NOMO-1 (cell line): Measurements from ENCODE around the gene ATP6AP2.

Experiments
- DNase-seq, 2 experiments: peaks; one replicate each; lab custom pipeline; 2025; ENCODE audit not compliant: unreplicated experiment in 2 of 2; lab: John Stamatoyannopoulos, UW

The ATP6AP2 gene

DNA sequence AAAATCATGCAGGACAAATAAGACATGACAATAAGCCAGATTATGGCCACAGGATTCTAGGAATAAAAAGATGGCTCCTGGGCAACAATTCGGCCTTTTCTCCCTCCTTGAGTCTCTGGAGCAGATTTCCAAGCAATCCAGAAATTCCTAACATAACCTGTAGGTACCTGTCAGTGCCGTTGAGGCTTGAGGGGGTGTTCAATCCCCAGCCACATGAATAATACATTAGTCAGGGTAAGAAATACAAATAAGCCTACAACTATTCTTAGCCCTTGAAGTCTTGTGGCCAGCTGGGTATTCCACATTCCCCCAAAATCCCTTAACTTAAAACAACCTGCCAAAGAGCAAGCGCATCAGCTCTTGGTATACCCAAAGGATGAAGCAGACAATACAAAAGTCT, 56.9 kb downstream of the ATP6AP2 start:
- no peak for DNase-seq

DNA sequence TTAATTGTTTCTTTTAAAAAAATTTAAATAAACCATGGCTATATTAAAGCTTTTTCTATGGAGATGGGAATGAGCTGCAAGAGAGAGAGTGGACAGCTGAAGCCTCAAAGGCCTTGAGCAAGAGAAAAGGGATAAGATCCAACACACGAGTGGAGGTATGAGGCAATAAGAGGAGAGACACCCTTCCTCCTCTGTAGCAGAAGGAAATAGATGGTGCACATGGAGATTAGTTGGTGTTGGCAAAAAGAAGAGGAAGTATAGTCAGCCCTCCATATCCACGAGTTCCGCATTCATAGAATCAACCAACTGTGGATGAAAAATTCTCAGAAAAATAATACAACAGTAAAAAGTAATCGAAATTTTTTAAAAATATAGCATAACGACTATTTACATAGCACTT, 63.4 kb downstream of the ATP6AP2 start:
- peak; percentile 74 to 92 for DNase-seq

DNA sequence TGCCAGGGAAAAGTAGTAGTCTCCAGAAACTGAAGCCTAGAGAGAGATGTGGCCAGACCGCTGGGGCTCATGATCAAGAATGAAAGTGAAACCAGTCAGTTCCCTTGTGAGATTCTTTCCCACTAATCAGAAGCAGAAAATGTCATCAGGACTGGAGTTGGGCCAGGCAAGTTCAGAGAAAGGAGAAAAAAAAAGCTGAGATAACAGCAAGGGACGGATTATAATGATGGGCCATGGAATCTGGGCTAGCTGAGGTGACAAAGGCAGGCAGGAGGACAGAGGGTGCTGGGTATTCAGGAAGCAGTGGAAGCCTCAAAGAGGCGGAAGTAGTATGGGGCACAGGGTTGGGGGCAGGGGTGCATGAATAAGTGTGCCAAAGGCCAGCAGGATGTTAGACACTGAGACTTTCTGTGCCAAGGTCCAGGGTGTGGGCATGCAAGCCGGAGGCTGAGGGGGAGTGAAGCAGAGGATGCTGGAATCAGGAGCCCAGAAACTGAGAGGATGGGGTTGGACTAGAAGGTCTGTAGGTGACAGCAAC, 64.1 kb downstream of the ATP6AP2 start:
- peak; percentile 77 to 80 for DNase-seq

DNA sequence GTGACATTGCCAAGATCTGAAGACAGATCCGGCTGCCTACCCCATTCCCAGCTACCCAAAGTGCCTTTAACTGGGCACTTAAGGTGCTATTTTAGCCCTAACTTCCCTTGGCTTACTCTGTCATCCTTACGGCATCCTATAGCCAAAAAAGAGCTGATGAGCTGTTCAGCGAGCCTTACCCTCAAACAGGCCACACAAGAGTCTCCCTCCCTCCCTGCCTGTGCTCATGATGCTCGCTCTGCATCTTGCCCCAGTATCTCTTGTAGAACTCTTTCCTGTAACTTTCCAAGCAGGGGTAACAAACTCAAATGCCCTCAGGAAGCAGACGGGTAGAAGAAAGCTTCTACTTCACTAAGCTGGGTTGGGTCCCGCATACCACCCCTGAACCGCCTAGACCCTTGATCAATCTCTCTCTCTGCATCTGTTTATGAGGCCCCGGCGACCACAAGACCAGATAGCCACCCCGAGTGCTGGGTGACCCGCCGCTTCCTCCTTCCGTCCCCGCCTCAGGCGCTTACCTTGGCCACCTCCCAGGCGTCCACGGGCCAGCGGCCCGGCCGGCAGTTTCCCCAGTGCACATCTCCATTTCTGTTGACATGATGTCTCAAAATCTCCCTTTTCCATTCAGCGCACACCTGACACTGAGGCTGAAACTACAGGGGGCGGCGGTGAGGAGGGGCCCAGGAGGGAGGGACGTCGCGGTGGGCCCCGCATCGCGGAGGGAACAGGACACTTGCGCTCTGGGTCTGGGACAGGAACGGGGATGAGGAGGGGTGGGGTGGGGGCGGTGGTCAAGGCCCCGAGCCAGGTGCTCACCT, 65.9 kb downstream of the ATP6AP2 start:
- DNase-seq: peak; percentile 26 to 33

DNA sequence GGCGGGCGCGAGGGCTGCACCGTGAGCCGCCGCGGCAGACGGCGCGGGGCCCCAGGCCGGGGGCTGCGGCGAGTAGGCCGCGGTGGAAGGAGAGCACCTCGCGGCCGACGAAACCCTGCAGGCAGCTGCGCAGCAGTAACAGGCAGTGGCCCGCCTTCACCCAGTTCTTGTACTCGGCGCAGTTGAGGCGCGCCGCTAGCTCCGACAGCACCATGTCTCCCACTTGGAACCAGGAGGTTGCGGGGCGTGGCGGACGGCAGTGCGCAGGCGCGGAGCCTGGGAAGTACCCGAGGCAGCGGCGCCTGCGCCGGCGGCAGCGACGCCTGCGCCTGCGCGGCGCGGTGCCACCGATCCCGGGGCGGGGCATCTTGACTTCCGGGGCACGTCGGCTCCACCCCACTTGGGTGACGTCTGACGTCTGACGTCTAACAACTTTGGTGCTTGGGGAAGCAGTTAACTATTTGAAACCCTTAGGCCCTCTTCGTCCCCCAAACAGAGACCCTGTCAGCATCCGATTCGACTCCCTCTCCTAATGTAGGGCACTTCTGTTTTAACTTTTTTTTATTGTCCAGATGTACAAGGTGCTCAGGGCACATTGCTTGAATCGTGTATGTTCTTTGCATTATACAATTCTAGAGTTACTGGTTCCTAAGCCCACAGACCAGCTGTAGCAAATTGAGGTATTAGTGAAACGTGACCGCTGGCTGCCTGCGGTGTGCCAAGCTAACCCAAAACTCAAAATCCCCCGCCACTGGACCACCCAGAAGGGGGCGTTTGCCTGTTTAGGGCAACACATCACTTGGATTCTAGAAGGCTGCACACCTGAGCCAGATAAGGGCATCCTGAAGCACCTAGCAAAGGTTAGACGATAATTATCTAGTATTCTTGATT, 66.8 kb downstream of the ATP6AP2 start, which contains the start of gene CXorf38:
Gene CXorf38 (minus strand): TSS at position 255 of the 891 bp plus-strand sequence. CDS start 41 bp downstream, at position 214.
- peak; percentile 89 to 93 for DNase-seq

DNA sequence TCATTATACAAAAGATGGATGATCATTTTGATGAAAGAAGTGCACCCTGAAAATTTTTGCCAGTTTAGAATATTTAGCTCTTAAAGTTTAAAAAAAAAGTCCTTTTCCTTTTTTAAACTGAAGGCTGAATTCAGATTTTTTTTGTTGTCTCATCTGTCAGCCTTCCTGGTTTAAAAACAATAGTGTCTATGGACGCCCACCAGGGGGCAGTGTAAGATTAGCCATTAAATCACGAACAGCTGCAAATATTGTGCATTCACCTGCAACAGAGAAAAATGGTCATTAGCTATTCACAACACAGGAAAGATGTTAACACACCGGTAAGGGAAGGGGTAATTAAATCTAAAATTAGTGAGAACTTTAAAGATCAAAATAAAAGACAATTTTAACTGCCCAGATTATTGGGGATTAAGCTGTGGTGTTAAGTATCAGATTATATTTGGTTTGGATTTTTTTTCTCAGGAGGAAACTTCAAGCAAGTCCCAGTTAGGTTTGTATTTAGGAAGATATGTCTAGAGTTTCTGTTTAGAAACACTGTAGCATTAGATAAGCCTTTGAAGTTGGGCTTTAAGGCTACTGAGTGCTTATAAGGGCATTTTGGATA, 71.0 kb downstream of the ATP6AP2 start:
- DNase-seq: peak; percentile 46 to 59

DNA sequence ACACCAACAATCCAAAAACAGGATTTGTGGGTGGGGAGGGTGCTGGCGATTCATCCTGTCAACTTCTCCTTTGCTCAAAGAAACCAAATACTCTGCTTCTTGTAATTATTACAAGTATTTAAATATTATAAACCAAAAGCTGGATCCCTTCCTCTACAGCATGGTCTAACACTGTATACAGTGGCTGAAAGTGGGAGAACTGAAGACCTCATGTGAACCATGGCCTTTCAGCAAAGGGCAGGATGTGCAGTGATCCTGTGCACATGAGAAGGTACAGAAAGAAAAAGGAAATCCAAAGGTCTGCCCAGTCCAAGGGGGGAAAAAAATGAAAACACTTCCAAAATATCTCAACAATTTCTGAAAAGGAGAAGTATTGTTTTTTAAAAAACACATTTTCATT, 71.9 kb downstream of the ATP6AP2 start:
- DNase-seq: no peak

DNA sequence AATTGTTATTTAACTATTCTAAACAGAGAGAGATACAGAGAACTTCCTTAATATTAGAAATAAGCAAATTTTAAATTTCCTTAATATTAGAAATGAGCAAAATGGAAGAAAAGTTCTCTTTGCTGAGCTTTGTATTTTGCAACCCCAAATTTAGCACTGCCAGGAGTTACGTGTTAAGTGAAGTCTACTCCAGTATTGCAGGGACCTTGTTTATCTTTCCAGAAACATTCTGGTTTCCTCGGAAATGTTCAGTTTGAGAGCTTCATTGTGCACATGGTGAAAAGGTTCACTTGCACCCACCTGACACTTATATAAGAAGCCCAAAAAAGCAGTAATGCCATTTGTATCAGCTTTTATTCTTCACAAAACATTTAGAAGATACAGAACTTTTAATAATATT, 72.8 kb downstream of the ATP6AP2 start:
- DNase-seq: no peak
